ENCODE measurements around the gene MLF2.

Gene MLF2

DNA sequence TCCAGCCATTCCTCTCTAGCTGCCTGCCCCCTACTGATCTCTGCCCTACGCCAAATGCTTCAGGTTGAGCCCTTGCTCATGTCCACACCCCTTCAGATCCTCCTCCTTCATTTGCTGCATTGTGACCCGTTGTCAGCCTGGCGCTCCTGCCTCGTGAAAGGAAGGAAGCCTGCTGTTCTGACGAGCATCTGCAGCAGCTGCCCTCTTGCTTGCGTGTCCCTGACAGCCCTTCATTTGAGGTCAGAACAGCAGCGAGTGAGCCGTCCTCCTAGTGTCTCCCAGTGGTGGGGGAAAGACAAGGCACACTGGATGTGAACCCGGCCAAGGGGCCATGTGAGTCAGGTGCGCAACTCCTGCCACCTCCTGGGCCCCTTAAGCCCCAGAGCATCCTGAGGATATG lies 49.3 kb downstream of the MLF2 start:
- H4K20me1 ChIP-seq (ENCODE audit: insufficient read depth, low read length): no peaks in the 10 kb centered on the region
- H3K4me1 ChIP-seq (ENCODE audit: low read length): no peaks in the 10 kb centered on the region
- no peak overlapping the region; the same call in 1 of the 2 replicates for H3K4me2 ChIP-seq (ENCODE audit: low read depth, low read length)
- H3K4me3 ChIP-seq (ENCODE audit: low read length): no peak overlapping the region
- H3K9me3 ChIP-seq (replicated peaks; ENCODE audit: insufficient read depth, low read length): no peaks in the 10 kb centered on the region
- no peaks in the 10 kb centered on the region for H3K79me2 ChIP-seq (ENCODE audit: low read length)
- H3K27me3 ChIP-seq (replicated peaks; ENCODE audit: insufficient read depth, low read length): peaks cover 63% of the 10 kb centered on the region
- no peak overlapping the region for H3K9ac ChIP-seq (ENCODE audit: low read length)
- H3K36me3 ChIP-seq (replicated peaks; ENCODE audit: insufficient read depth, low read length): no peaks in the 10 kb centered on the region
- no peaks in the 10 kb centered on the region for H3F3A ChIP-seq (ENCODE audit: insufficient read depth, low read length)
- TF ChIP-seq CTCF (IDR thresholded peaks at IDR 0.05; ENCODE audit: low read length) (0 out of 2 replicates have a peak, but pooled peaks have one; percentile 3), EZH2 (optimal IDR thresholded peaks at IDR 0.05; ENCODE audit: low read depth, low read length) (no peak)
- H3K27ac ChIP-seq (ENCODE audit: low read length): no peak overlapping the region
- no peaks in the 10 kb centered on the region for H3K9me2 ChIP-seq (replicated peaks; ENCODE audit: insufficient read depth, low read length)
- peak overlapping the region; percentile 42; the same call in 1 of the 2 replicates for H2AFZ ChIP-seq (ENCODE audit: low read length)
- no peak for DNase-seq

DNA sequence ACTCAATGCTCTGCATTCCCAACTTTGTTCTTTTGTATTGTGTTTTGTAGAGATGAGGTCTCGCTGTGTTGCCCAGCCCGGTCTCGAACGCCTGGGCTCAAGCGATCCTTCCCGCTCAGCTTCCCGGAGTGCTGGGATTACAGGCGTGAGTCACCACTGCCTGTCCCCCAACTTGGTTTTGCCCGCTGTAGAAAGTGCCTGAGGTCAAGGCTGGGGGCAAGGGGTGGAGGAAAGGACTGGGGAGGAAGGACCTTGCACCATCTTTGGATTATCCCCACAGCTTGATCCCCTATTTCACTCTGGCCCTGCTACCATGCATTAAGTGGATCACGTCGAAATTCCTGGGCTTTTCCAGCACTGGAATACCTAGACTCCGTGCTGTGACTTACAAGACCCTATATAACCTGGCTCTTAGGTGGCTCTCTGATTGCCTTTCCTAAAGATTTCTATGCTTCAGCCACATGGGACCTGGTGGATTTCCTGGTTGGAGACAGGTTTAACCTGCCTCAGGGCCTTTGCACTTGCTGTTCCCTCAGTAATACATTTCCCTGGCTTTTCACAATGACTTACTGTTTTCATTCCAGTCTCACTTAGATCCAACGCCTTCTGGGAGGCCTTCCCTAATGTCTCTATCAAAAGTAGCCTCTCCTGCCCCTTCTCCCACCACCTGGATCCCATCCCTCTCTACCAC lies 51.7 kb downstream of the MLF2 start:
- 0 out of 2 replicates have a peak overlapping the region, but pooled peaks have one; percentile 10 for H3K4me2 ChIP-seq (ENCODE audit: low read depth, low read length)
- H3K27ac ChIP-seq (ENCODE audit: low read length): no peak overlapping the region
- H3K4me1 ChIP-seq (ENCODE audit: low read length): no peaks in the 10 kb centered on the region
- H3K9ac ChIP-seq (ENCODE audit: low read length): no peak overlapping the region
- H2AFZ ChIP-seq (ENCODE audit: low read length): no peak overlapping the region
- no peaks in the 10 kb centered on the region for H3K36me3 ChIP-seq (replicated peaks; ENCODE audit: insufficient read depth, low read length)
- H4K20me1 ChIP-seq (ENCODE audit: insufficient read depth, low read length): no peaks in the 10 kb centered on the region
- no peaks in the 10 kb centered on the region for H3K9me3 ChIP-seq (replicated peaks; ENCODE audit: insufficient read depth, low read length)
- DNase-seq: no peak
- H3K79me2 ChIP-seq (ENCODE audit: low read length): no peaks in the 10 kb centered on the region
- no peak for TF ChIP-seq EZH2phosphoT487 (IDR thresholded peaks at IDR 0.05; ENCODE audit: low read length)
- no peak for TF ChIP-seq CTCF (IDR thresholded peaks at IDR 0.05; ENCODE audit: low read length)
- TF ChIP-seq EZH2 (optimal IDR thresholded peaks at IDR 0.05; ENCODE audit: low read depth, low read length): no peak
- H3F3A ChIP-seq (ENCODE audit: insufficient read depth, low read length): no peaks in the 10 kb centered on the region
- no peak overlapping the region for H3K4me3 ChIP-seq (ENCODE audit: low read length)
- H3K27me3 ChIP-seq (replicated peaks; ENCODE audit: insufficient read depth, low read length): peaks cover 86% of the 10 kb centered on the region
- H3K9me2 ChIP-seq (replicated peaks; ENCODE audit: insufficient read depth, low read length): no peaks in the 10 kb centered on the region

DNA sequence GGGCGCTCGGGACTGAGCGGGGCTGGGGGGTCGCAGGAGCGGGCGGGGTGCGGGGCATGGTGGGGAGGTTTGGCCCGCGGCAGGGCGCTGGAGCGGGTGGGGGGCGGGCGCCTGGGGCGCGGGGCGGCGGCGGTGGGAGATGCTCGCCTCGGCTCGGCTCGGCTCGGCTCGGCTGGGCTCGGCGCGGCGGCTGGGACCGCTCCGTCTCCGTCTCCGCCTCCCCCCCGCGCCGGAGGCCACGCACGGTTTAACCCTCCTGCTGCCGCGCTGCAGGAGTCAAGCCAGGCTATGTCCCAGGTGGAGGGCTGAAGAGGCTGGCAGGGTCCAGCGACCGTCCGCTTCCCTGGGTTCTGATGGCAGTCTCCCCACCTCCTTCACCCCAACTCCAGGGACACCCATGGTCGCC lies 52.3 kb downstream of the MLF2 start, which contains the start of gene PIANP:
TSS of gene PIANP (minus strand) at position 170 of the 406 bp plus-strand sequence. CDS start 2,754 bp downstream, outside the sequence.
- Histone ChIP-seq H3K36me3 (replicated peaks; ENCODE audit: insufficient read depth, low read length) (no peaks in the 10 kb centered on the region), H3K4me1 (ENCODE audit: low read length) (no peaks in the 10 kb centered on the region), H3K9ac (ENCODE audit: low read length) (no peak within 1 kb of the TSS), H3K79me2 (ENCODE audit: low read length) (no peaks in the 10 kb centered on the region), H4K20me1 (ENCODE audit: insufficient read depth, low read length) (no peaks in the 10 kb centered on the region), H3K27ac (ENCODE audit: low read length) (no peak within 1 kb of the TSS), H3F3A (ENCODE audit: insufficient read depth, low read length) (no peaks in the 10 kb centered on the region), H3K4me2 (ENCODE audit: low read depth, low read length) (peak within 1 kb of the TSS; percentile 60; the same call in 1 of the 2 replicates), H3K9me2 (replicated peaks; ENCODE audit: insufficient read depth, low read length) (no peaks in the 10 kb centered on the region), H3K9me3 (replicated peaks; ENCODE audit: insufficient read depth, low read length) (no peaks in the 10 kb centered on the region), H2AFZ (ENCODE audit: low read length) (0 out of 2 replicates have a peak within 1 kb of the TSS, but pooled peaks have one; percentile 31), H3K27me3 (replicated peaks; ENCODE audit: insufficient read depth, low read length) (peaks cover 92% of the 10 kb centered on the region), H3K4me3 (ENCODE audit: low read length) (peak within 1 kb of the TSS; percentile 26; the same call in 1 of the 2 replicates)
- no peak for DNase-seq
- TF ChIP-seq CTCF (IDR thresholded peaks at IDR 0.05; ENCODE audit: low read length) (no peak), EZH2 (optimal IDR thresholded peaks at IDR 0.05; ENCODE audit: low read depth, low read length) (no peak), EZH2phosphoT487 (IDR thresholded peaks at IDR 0.05; ENCODE audit: low read length) (no peak)
